ENCODE data around the gene MOGAT3.

The MOGAT3 gene

GRCh38 chr7:101200862-101201599, at the start of gene MOGAT3:
TSS of gene MOGAT3 (minus strand) at chr7:101201036. CDS start at chr7:101200854, 182 bp downstream.
- DNase-seq (ENCODE audit: low spot score) (no peak), FAIRE-seq (no peak)

- no peak for DNase-seq (ENCODE audit: low spot score)
- no peak for FAIRE-seq
Measured at GRCh38 chr7:101250324-101250723, 49.5 kb upstream of the MOGAT3 start.

GRCh38 chr7:101248276-101248675, 47.4 kb upstream of the MOGAT3 start:
- no peak for DNase-seq (ENCODE audit: low spot score)
- no peak for FAIRE-seq

GRCh38 chr7:101245147-101245668, 44.4 kb upstream of the MOGAT3 start:
- DNase-seq (ENCODE audit: low spot score) (no peak), FAIRE-seq (no peak)

GRCh38 chr7:101244375-101245146, 43.7 kb upstream of the MOGAT3 start, which contains the start of gene FIS1:
TSS of gene FIS1 (minus strand) at chr7:101245081. CDS start at chr7:101245004, 77 bp downstream.
- FAIRE-seq = no peak
- peak; percentile 85 for DNase-seq (ENCODE audit: low spot score)

- DNase-seq (ENCODE audit: low spot score) = no peak
- no peak for FAIRE-seq
Measured at GRCh38 chr7:101243646-101244374, 43.0 kb upstream of the MOGAT3 start.

- DNase-seq (ENCODE audit: low spot score) = no peak
- no peak for FAIRE-seq
Measured at GRCh38 chr7:101241443-101242349, 40.9 kb upstream of the MOGAT3 start.

GRCh38 chr7:101241015-101241363, 40.2 kb upstream of the MOGAT3 start:
- no peak for FAIRE-seq
- DNase-seq (ENCODE audit: low spot score) = no peak

GRCh38 chr7:101240226-101241014, 39.6 kb upstream of the MOGAT3 start:
- DNase-seq (ENCODE audit: low spot score) = no peak
- no peak for FAIRE-seq

GRCh38 chr7:101239951-101240220, 39.0 kb upstream of the MOGAT3 start:
- DNase-seq (ENCODE audit: low spot score) (no peak), FAIRE-seq (no peak)

- DNase-seq (ENCODE audit: low spot score) (no peak), FAIRE-seq (no peak)
Measured at GRCh38 chr7:101239191-101239950, 38.5 kb upstream of the MOGAT3 start.

GRCh38 chr7:101238226-101239182, 37.7 kb upstream of the MOGAT3 start:
- no peak for FAIRE-seq
- no peak for DNase-seq (ENCODE audit: low spot score)

GRCh38 chr7:101237206-101238067, 36.6 kb upstream of the MOGAT3 start, which contains the start of gene CLDN15:
TSS of gene CLDN15 (minus strand) at chr7:101237802. CDS start at chr7:101237581, 221 bp downstream.
- FAIRE-seq (no peak), DNase-seq (ENCODE audit: low spot score) (no peak)

- FAIRE-seq (no peak), DNase-seq (ENCODE audit: low spot score) (no peak)
Measured at GRCh38 chr7:101236292-101236835, 35.5 kb upstream of the MOGAT3 start.

- DNase-seq (ENCODE audit: low spot score) (no peak), FAIRE-seq (no peak)
Measured at GRCh38 chr7:101235522-101235921, 34.7 kb upstream of the MOGAT3 start.

- DNase-seq (ENCODE audit: low spot score) = no peak
- FAIRE-seq = no peak
Measured at GRCh38 chr7:101235050-101235449, 34.2 kb upstream of the MOGAT3 start.

GRCh38 chr7:101234636-101235035, 33.8 kb upstream of the MOGAT3 start:
- no peak for DNase-seq (ENCODE audit: low spot score)
- no peak for FAIRE-seq

Data from RCC 7860 (cell line).